ENCODE results near the gene DUSP5.

Gene DUSP5

DNA sequence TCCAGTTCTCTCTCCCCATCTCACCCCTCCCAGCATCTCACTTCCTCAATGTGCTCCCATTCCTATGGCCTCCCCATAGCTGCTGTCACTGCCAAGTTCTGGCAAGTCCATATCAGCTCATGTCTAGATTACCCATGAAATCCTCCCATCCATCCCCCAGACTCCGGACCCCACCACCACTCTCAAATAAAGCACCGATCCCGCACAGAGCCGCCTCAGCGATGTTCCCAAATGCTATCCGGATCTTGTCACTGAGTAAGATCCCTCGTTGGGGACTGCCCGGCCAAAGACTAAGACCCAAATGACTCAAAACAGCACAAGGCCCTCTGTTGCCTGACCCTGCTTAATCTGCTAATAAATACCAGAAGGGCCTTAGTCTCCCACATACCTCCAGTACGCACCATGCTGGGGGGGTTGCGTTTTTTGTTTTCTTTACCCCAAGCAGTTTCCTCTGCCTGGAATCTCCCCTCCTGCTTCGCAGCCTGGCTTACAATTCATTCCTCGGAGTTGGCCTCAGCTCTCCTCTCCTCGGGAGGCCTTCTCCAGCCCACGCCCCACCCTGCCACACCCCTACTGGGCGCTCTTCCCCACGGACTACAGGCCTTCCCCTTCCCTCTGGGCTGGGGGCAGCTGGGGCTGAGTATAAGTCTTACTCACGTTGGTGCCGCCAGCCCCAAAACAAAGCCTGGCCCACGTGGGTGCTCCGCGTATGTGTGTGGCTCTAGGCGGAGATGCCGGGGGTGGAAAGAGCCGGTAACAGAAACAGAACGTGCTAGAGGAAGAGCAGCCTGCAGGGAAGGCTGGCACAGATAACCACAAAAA lies 1.8 kb upstream of the DUSP5 start:
- H3K36me3 ChIP-seq (ENCODE audit: control insufficient read depth, low read length): no peaks in the 10 kb centered on the region
- peaks cover 33% of the 10 kb centered on the region for H3K27me3 ChIP-seq (ENCODE audit: control insufficient read depth, low read length)
- H3K4me3 ChIP-seq (ENCODE audit: low read length): peak overlapping the region; percentile 81; the same call in 1 of the 2 replicates
- no peak overlapping the region for H3K27ac ChIP-seq (ENCODE audit: low read depth, low read length)
- peak overlapping the region; percentile 80 for H3K4me2 ChIP-seq (ENCODE audit: low read length)
- H3K9me3 ChIP-seq (ENCODE audit: control insufficient read depth, insufficient read depth, low read length): no peaks in the 10 kb centered on the region
- H3K4me1 ChIP-seq (ENCODE audit: control insufficient read depth, low read length): peaks cover 47% of the 10 kb centered on the region
- no peaks in the 10 kb centered on the region for H3K79me2 ChIP-seq (ENCODE audit: control insufficient read depth, low read length)
- no peaks in the 10 kb centered on the region for H3F3A ChIP-seq (ENCODE audit: control insufficient read depth, insufficient read depth)
- TF ChIP-seq CTCF (IDR thresholded peaks at IDR 0.05; ENCODE audit: low read depth, low read length, poor library complexity, severe bottlenecking) (no peak), EZH2phosphoT487 (IDR thresholded peaks at IDR 0.05; ENCODE audit: borderline replicate concordance, low read length) (no peak)
- no peaks in the 10 kb centered on the region for H4K20me1 ChIP-seq (ENCODE audit: control insufficient read depth, insufficient read depth, low read depth, low read length)
- H3K9me2 ChIP-seq (replicated peaks; ENCODE audit: control insufficient read depth, low read length): no peaks in the 10 kb centered on the region

GRCh38 chr10:110496553-110497437 lies 912 bp upstream of the DUSP5 start:
- no peak for TF ChIP-seq CTCF (IDR thresholded peaks at IDR 0.05; ENCODE audit: low read depth, low read length, poor library complexity, severe bottlenecking)
- no peak for TF ChIP-seq EZH2phosphoT487 (IDR thresholded peaks at IDR 0.05; ENCODE audit: borderline replicate concordance, low read length)
- no peaks in the 10 kb centered on the region for H3K79me2 ChIP-seq (ENCODE audit: control insufficient read depth, low read length)
- peaks cover 42% of the 10 kb centered on the region for H3K27me3 ChIP-seq (ENCODE audit: control insufficient read depth, low read length)
- H3K36me3 ChIP-seq (ENCODE audit: control insufficient read depth, low read length): no peaks in the 10 kb centered on the region
- H3K4me3 ChIP-seq (ENCODE audit: low read length): peak overlapping the region; percentile 81
- H4K20me1 ChIP-seq (ENCODE audit: control insufficient read depth, insufficient read depth, low read depth, low read length): no peaks in the 10 kb centered on the region
- H3K4me2 ChIP-seq (ENCODE audit: low read length): peak overlapping the region; percentile 80
- no peaks in the 10 kb centered on the region for H3K9me3 ChIP-seq (ENCODE audit: control insufficient read depth, insufficient read depth, low read length)
- H3F3A ChIP-seq (ENCODE audit: control insufficient read depth, insufficient read depth): no peaks in the 10 kb centered on the region
- peaks cover 43% of the 10 kb centered on the region for H3K4me1 ChIP-seq (ENCODE audit: control insufficient read depth, low read length)
- H3K9me2 ChIP-seq (replicated peaks; ENCODE audit: control insufficient read depth, low read length): no peaks in the 10 kb centered on the region
- no peak overlapping the region for H3K27ac ChIP-seq (ENCODE audit: low read depth, low read length)

- H3F3A ChIP-seq (ENCODE audit: control insufficient read depth, insufficient read depth): peaks cover 3% of the 10 kb centered on the region
- H4K20me1 ChIP-seq (ENCODE audit: control insufficient read depth, insufficient read depth, low read depth, low read length): no peaks in the 10 kb centered on the region
- peak overlapping the region; percentile 81 for H3K4me3 ChIP-seq (ENCODE audit: low read length)
- no peak overlapping the region for H3K27ac ChIP-seq (ENCODE audit: low read depth, low read length)
- peak overlapping the region; percentile 80 for H3K4me2 ChIP-seq (ENCODE audit: low read length)
- peaks cover 52% of the 10 kb centered on the region for H3K27me3 ChIP-seq (ENCODE audit: control insufficient read depth, low read length)
- H3K79me2 ChIP-seq (ENCODE audit: control insufficient read depth, low read length): no peaks in the 10 kb centered on the region
- peaks cover 43% of the 10 kb centered on the region for H3K4me1 ChIP-seq (ENCODE audit: control insufficient read depth, low read length)
- no peaks in the 10 kb centered on the region for H3K36me3 ChIP-seq (ENCODE audit: control insufficient read depth, low read length)
- H3K9me2 ChIP-seq (replicated peaks; ENCODE audit: control insufficient read depth, low read length): no peaks in the 10 kb centered on the region
- no peaks in the 10 kb centered on the region for H3K9me3 ChIP-seq (ENCODE audit: control insufficient read depth, insufficient read depth, low read length)
- TF ChIP-seq EZH2phosphoT487 (IDR thresholded peaks at IDR 0.05; ENCODE audit: borderline replicate concordance, low read length) (peak; percentile 77; the same call in 1 of the 2 replicates), CTCF (IDR thresholded peaks at IDR 0.05; ENCODE audit: low read depth, low read length, poor library complexity, severe bottlenecking) (no peak)
Measured at GRCh38 chr10:110498087-110498981, 627 bp downstream of the DUSP5 start.

All from DOHH2 (cell line).